SK-N-SH treated with all-trans-retinoic acid at 6 μM for 48 hours (cell line): ENCODE results near the gene GTF2A2.

Experiments
- ATAC-seq: fragments of 200-7000 bp; cut with Tn5 transposase; 3 replicates; pipeline ENCODE4 v1.9.1; 2020; ENCODE audit warnings: mild to moderate bottlenecking, moderate library complexity
- ARNTL ChIP-seq: fragments of 450-650 bp; formaldehyde crosslinking; IDR thresholded peaks from 2 replicates; pipeline ENCODE4 v1.5.0; 2020; ENCODE audit warnings: low read depth, mild to moderate bottlenecking, moderate library complexity, borderline replicate concordance
- BACH2 ChIP-seq: fragments of 250-450 bp; sonication (Bioruptor Pico); IDR thresholded peaks from 2 replicates; pipeline ENCODE4 v1.9.0; 2021; ENCODE audit warnings: mild to moderate bottlenecking, borderline replicate concordance
- CSDC2 ChIP-seq: fragments of 250-450 bp; sonication (Bioruptor Pico); IDR thresholded peaks from 2 replicates; pipeline ENCODE4 v1.5.0; 2020; ENCODE audit warnings: mild to moderate bottlenecking, moderate library complexity
- ESRRG ChIP-seq: fragments of 250-450 bp; sonication (Bioruptor Pico); IDR thresholded peaks from 2 replicates; pipeline ENCODE4 v1.6.1; 2021; ENCODE audit warnings: mild to moderate bottlenecking
- GLIS3 ChIP-seq: fragments of 250-450 bp; sonication (Bioruptor Pico); IDR thresholded peaks from 2 replicates; pipeline ENCODE4 v1.5.0; 2020; ENCODE audit warnings: mild to moderate bottlenecking, moderate library complexity
- OSR1 ChIP-seq: fragments of 250-450 bp; sonication (Bioruptor Pico); IDR thresholded peaks from 2 replicates; pipeline ENCODE4 v1.8.0; 2022; ENCODE audit warnings: moderate library complexity, mild to moderate bottlenecking, inconsistent platforms
- SNAI2 ChIP-seq: fragments of 250-450 bp; sonication (Bioruptor Pico); IDR thresholded peaks from 2 replicates; pipeline ENCODE4 v1.5.0; 2020; ENCODE audit warnings: mild to moderate bottlenecking, moderate library complexity
- TCF4 ChIP-seq: fragments of 250-450 bp; sonication (Bioruptor Pico); IDR thresholded peaks from 2 replicates; pipeline ENCODE4 v1.8.0; 2021; ENCODE audit warnings: mild to moderate bottlenecking, moderate library complexity, borderline replicate concordance
- TOX ChIP-seq: fragments of 250-450 bp; sonication (Bioruptor Pico); IDR thresholded peaks from 2 replicates; pipeline ENCODE4 v1.8.0; 2021; ENCODE audit warnings: mild to moderate bottlenecking, moderate library complexity, borderline replicate concordance
- ZC3H10 ChIP-seq: fragments of 250-450 bp; sonication (Bioruptor Pico); IDR thresholded peaks from 2 replicates; pipeline ENCODE4 v1.5.1; 2021; ENCODE audit warnings: mild to moderate bottlenecking, moderate library complexity
- ZFP3 ChIP-seq: fragments of 250-450 bp; sonication (Bioruptor Pico); IDR thresholded peaks from 2 replicates; pipeline ENCODE4 v1.5.0; 2020; ENCODE audit warnings: mild to moderate bottlenecking, moderate library complexity
- ZFP30 ChIP-seq: fragments of 450-650 bp; formaldehyde crosslinking; IDR thresholded peaks from 2 replicates; pipeline ENCODE4 v1.5.0; 2022; ENCODE audit warnings: mild to moderate bottlenecking, moderate library complexity
- ZNF565 ChIP-seq: fragments of 450-650 bp; formaldehyde crosslinking; conservative IDR thresholded peaks from 2 replicates; pipeline ENCODE4 v1.5.0; 2020; ENCODE audit warnings: low read depth, mild to moderate bottlenecking, moderate library complexity
- ZNF70 ChIP-seq: fragments of 450-650 bp; formaldehyde crosslinking; IDR thresholded peaks from 2 replicates; pipeline ENCODE4 v1.5.0; 2020; ENCODE audit warnings: mild to moderate bottlenecking, moderate library complexity
- ZNF8 ChIP-seq: fragments of 450-650 bp; formaldehyde crosslinking; IDR thresholded peaks from 2 replicates; pipeline ENCODE4 v1.5.0; 2020; ENCODE audit warnings: mild to moderate bottlenecking, moderate library complexity
- TF ChIP-seq, protein P1 (sequence below): fragments of 250-450 bp; sonication (Bioruptor Pico); IDR thresholded peaks from 2 replicates; pipeline ENCODE4 v1.8.0; 2021; ENCODE audit warnings: low read depth, mild to moderate bottlenecking, moderate library complexity, borderline replicate concordance
- TF ChIP-seq, protein P2 (sequence below): fragments of 250-450 bp; sonication (Bioruptor Pico); IDR thresholded peaks from 2 replicates; pipeline ENCODE4 v1.8.0; 2020; ENCODE audit warnings: mild to moderate bottlenecking, moderate library complexity, borderline replicate concordance
- TF ChIP-seq, protein P3 (sequence below): fragments of 250-450 bp; sonication (Bioruptor Pico); IDR thresholded peaks from 2 replicates; pipeline ENCODE4 v1.5.1; 2021; ENCODE audit warnings: mild to moderate bottlenecking, moderate library complexity
- TF ChIP-seq, protein P4 (sequence below): fragments of 250-450 bp; sonication (Bioruptor Pico); IDR thresholded peaks from 2 replicates; pipeline ENCODE4 v1.5.1; 2020; ENCODE audit warnings: low read depth, mild to moderate bottlenecking, moderate library complexity
- TF ChIP-seq, protein P5 (sequence below): fragments of 250-450 bp; sonication (Bioruptor Pico); IDR thresholded peaks from 2 replicates; pipeline ENCODE4 v1.5.0; 2020; ENCODE audit warnings: mild to moderate bottlenecking, moderate library complexity

The GTF2A2 gene

DNA sequence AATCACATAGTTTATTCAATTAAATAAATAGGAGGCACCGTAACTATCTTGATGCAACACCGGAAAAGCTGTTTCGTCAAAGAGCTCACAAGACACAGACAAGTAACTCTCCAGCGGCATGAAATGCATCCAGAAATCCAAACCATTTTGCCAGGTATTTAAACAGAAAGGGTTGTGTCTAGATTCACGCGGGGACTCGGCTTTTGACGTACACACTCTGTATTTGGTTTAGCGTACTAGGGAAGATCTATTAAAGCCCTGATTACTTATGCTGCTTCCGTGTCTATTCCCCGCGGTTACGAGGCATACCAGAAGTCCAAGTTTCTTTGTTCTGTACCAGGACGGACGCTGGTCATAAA lies 31.1 kb upstream of the GTF2A2 start:
- TF ChIP-seq, protein P1, sequence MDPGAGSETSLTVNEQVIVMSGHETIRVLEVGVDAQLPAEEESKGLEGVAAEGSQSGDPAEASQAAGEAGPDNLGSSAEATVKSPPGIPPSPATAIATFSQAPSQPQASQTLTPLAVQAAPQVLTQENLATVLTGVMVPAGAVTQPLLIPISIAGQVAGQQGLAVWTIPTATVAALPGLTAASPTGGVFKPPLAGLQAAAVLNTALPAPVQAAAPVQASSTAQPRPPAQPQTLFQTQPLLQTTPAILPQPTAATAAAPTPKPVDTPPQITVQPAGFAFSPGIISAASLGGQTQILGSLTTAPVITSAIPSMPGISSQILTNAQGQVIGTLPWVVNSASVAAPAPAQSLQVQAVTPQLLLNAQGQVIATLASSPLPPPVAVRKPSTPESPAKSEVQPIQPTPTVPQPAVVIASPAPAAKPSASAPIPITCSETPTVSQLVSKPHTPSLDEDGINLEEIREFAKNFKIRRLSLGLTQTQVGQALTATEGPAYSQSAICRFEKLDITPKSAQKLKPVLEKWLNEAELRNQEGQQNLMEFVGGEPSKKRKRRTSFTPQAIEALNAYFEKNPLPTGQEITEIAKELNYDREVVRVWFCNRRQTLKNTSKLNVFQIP (CRISPR knock-in tag) = no peak
- no peak for TF ChIP-seq ZNF8 (CRISPR knock-in tag)
- TF ChIP-seq, protein P2, sequence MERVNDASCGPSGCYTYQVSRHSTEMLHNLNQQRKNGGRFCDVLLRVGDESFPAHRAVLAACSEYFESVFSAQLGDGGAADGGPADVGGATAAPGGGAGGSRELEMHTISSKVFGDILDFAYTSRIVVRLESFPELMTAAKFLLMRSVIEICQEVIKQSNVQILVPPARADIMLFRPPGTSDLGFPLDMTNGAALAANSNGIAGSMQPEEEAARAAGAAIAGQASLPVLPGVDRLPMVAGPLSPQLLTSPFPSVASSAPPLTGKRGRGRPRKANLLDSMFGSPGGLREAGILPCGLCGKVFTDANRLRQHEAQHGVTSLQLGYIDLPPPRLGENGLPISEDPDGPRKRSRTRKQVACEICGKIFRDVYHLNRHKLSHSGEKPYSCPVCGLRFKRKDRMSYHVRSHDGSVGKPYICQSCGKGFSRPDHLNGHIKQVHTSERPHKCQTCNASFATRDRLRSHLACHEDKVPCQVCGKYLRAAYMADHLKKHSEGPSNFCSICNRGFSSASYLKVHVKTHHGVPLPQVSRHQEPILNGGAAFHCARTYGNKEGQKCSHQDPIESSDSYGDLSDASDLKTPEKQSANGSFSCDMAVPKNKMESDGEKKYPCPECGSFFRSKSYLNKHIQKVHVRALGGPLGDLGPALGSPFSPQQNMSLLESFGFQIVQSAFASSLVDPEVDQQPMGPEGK = 0 out of 2 replicates have a peak, but pooled peaks have one; percentile 9
- TF ChIP-seq, protein P3, sequence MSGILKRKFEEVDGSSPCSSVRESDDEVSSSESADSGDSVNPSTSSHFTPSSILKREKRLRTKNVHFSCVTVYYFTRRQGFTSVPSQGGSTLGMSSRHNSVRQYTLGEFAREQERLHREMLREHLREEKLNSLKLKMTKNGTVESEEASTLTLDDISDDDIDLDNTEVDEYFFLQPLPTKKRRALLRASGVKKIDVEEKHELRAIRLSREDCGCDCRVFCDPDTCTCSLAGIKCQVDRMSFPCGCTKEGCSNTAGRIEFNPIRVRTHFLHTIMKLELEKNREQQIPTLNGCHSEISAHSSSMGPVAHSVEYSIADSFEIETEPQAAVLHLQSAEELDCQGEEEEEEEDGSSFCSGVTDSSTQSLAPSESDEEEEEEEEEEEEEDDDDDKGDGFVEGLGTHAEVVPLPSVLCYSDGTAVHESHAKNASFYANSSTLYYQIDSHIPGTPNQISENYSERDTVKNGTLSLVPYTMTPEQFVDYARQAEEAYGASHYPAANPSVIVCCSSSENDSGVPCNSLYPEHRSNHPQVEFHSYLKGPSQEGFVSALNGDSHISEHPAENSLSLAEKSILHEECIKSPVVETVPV (CRISPR knock-in tag) = no peak
- no peak for TF ChIP-seq TOX (CRISPR knock-in tag)
- TF ChIP-seq, protein P4, sequence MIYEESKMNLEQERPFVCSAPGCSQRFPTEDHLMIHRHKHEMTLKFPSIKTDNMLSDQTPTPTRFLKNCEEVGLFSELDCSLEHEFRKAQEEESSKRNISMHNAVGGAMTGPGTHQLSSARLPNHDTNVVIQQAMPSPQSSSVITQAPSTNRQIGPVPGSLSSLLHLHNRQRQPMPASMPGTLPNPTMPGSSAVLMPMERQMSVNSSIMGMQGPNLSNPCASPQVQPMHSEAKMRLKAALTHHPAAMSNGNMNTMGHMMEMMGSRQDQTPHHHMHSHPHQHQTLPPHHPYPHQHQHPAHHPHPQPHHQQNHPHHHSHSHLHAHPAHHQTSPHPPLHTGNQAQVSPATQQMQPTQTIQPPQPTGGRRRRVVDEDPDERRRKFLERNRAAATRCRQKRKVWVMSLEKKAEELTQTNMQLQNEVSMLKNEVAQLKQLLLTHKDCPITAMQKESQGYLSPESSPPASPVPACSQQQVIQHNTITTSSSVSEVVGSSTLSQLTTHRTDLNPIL (CRISPR knock-in tag) = no peak
- TF ChIP-seq ZFP30 (CRISPR knock-in tag) = no peak
- TF ChIP-seq ZC3H10 = no peak
- ATAC-seq = peak; percentile 46

DNA sequence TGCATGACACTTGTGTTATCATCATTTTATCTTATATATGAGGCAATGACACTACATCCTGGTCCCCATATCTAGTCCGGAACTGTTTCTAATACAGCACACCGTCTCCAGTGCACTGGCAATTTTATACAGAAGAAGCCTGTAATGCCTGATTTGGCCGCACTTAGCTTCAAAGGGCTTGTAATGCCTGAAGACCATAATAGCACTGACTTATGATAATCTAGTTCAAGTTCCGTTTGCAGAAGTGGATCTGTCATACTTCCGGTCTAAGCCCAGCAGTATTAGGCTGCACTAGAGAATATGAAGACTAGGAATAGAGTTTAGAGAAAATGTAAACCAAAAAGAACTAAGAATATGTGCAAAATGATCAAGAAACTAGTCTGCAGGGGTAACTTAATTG lies 30.5 kb upstream of the GTF2A2 start:
- TF ChIP-seq TOX (CRISPR knock-in tag) (no peak), ZC3H10 (no peak), ZNF8 (CRISPR knock-in tag) (no peak), SNAI2 (CRISPR knock-in tag) (no peak), TCF4 (CRISPR knock-in tag) (no peak), ZFP30 (CRISPR knock-in tag) (no peak), ZFP3 (CRISPR knock-in tag) (no peak), OSR1 (no peak), ARNTL (no peak), CSDC2 (CRISPR knock-in tag) (no peak)
- TF ChIP-seq, protein P1 (CRISPR knock-in tag) = no peak
- TF ChIP-seq, protein P4 (CRISPR knock-in tag) = no peak
- TF ChIP-seq, protein P5, sequence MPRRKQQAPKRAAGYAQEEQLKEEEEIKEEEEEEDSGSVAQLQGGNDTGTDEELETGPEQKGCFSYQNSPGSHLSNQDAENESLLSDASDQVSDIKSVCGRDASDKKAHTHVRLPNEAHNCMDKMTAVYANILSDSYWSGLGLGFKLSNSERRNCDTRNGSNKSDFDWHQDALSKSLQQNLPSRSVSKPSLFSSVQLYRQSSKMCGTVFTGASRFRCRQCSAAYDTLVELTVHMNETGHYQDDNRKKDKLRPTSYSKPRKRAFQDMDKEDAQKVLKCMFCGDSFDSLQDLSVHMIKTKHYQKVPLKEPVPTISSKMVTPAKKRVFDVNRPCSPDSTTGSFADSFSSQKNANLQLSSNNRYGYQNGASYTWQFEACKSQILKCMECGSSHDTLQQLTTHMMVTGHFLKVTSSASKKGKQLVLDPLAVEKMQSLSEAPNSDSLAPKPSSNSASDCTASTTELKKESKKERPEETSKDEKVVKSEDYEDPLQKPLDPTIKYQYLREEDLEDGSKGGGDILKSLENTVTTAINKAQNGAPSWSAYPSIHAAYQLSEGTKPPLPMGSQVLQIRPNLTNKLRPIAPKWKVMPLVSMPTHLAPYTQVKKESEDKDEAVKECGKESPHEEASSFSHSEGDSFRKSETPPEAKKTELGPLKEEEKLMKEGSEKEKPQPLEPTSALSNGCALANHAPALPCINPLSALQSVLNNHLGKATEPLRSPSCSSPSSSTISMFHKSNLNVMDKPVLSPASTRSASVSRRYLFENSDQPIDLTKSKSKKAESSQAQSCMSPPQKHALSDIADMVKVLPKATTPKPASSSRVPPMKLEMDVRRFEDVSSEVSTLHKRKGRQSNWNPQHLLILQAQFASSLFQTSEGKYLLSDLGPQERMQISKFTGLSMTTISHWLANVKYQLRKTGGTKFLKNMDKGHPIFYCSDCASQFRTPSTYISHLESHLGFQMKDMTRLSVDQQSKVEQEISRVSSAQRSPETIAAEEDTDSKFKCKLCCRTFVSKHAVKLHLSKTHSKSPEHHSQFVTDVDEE (CRISPR knock-in tag) = no peak
- no peak for ATAC-seq

DNA sequence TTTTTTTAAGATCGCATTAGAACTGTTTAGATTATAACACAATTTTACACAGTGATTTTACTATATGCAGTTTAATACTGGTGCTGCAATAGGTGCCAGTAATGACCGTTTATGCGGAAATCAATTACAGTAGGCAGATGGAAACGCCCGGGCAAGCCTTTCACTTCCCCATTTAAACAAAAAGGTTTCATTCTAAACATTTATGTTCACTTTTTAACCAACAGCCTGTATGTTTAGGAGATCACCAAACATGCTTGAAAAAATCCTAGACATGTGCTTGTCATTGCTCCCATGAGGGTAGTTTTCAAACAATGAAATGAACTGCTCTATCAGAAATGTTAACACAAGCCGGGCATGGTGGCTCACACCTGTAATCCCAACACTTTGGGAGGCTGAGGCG lies 29.1 kb upstream of the GTF2A2 start:
- ATAC-seq = no peak
- TF ChIP-seq BACH2 (CRISPR knock-in tag) (no peak), ZNF565 (CRISPR knock-in tag) (no peak), ESRRG (CRISPR knock-in tag) (no peak), SNAI2 (CRISPR knock-in tag) (no peak), ZFP30 (CRISPR knock-in tag) (no peak), CSDC2 (CRISPR knock-in tag) (no peak), GLIS3 (no peak), OSR1 (no peak), ZNF70 (CRISPR knock-in tag) (no peak), ZC3H10 (no peak), ZNF8 (CRISPR knock-in tag) (no peak)
- TF ChIP-seq, protein P5 (CRISPR knock-in tag) = no peak
- TF ChIP-seq, protein P1 (CRISPR knock-in tag) = no peak
